ENCODE data around the gene GPR107.
"Not testable (repeated sequence)": the region's sequence is repeated elsewhere in the genome, so short reads cannot be mapped to it uniquely, and the experiment has no call there.

GRCh38 chr9:130006952-130007351 lies 46.8 kb upstream of the GPR107 start:
- TF ChIP-seq EP300, POLR2AphosphoS5 (IDR thresholded peaks at IDR 0.05): not testable (repeated sequence)
